ENCODE results near the gene FHOD3. TPM values are rescaled to one million over a fixed set of nuclear protein-coding genes. Genes with fewer than 3 reads are reported as not detected.

Gene FHOD3
- total RNA-seq, 1 donor from 2014 or later: 32.0 TPM

- no peak for DNase-seq
Measured at GRCh38 chr18:36558234-36558633, 260.7 kb downstream of the FHOD3 start.

DNA sequence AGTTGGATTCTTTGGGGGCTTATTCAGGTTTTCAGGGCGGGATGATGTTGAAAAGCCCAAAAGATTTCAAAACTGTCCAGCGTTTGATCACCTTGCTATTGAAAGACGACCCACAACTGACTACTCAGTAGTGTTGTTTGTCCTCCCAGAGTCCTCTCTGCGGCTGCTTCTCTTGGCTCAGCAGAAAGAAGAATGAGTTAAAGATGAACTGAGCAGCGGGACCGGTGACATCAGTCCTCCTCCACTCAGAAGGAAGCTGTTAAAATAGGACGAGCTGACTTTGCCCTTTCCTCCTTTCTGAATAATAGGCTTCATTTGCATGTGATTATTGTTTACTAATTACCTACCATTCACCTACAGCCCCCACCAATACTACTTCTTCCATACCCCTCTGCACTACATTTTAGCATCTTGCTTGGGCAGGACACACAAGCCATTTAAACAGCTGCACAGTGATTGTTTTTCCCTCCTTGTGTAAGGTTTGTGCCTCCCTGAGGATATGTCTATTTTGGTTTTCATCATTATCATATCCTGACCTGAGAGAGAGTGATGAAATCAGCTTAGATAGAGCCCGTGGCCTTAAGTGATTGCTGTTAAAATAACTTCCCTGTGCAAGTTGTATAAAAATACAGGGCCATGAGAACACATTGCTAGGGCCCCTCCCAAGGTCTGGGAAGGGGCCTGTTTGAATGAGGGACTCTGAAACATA lies 261.8 kb downstream of the FHOD3 start:
- DNase-seq: no peak

DNA sequence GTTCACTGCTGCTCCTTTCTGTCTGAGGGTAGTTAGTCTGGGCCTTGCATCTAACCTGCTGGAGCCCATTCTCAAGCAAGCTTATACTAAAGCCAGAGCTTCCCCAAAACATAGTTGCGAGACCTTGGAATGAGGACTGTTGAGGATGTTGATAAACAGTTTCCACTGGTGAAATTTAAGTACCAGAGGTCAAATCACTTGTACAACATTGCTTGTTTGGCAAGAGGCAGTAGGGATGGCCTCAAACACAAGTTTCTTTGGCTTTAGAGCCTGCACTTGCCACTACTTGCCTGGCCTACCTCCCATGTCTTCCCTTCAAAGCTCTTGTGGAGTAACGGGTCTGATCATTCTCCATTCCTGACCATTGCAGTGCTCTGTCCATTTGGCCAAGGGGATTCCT lies 262.7 kb downstream of the FHOD3 start:
- DNase-seq: no peak

DNA sequence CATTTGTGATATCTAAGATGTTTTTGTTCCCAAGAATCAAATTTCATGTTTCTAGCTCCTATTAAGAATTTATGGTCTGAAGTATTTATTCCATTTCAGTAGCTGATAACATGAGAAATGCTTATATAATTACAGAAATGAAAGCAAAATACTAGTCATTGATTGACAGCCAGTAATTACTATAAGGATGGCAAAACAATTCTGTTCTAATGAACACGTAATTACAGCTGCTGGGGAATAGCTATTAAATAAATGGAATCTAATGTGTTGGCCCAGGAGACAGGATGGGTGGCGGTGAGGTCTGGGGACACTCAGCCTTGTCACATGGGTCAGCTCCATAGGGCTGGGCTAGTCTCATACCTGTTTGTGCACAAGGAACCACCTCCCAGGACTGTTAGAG lies 263.5 kb downstream of the FHOD3 start:
- no peak for DNase-seq

- no peak for DNase-seq
Measured at GRCh38 chr18:36564841-36565240, 267.3 kb downstream of the FHOD3 start.

DNA sequence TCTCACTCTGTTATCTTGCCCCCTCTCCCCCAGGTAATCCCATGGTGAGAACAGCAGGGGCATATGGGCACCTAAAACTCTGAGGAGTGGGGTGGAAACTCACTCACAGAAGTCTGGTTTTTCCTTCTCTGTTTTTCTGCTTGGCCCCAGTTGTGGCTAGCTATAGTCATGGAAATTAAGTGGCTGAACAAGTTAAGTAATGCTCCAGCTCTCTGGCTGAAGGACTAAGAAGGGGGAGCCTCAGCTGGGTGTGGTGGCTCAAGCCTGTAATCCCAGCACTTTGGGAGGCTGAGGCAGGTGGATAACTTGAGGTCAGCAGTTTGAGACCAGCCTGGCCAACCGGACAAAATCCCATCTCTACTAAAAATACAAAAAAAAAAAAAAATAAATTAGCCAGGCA lies 270.3 kb downstream of the FHOD3 start:
- DNase-seq: no peak

- no peak for DNase-seq
Measured at GRCh38 chr18:36568487-36568886, 271.0 kb downstream of the FHOD3 start.

GRCh38 chr18:36572135-36572856 lies 274.8 kb downstream of the FHOD3 start:
- DNase-seq: peak; percentile 21

- DNase-seq: no peak
Measured at GRCh38 chr18:36576339-36576738, 278.8 kb downstream of the FHOD3 start.

DNA sequence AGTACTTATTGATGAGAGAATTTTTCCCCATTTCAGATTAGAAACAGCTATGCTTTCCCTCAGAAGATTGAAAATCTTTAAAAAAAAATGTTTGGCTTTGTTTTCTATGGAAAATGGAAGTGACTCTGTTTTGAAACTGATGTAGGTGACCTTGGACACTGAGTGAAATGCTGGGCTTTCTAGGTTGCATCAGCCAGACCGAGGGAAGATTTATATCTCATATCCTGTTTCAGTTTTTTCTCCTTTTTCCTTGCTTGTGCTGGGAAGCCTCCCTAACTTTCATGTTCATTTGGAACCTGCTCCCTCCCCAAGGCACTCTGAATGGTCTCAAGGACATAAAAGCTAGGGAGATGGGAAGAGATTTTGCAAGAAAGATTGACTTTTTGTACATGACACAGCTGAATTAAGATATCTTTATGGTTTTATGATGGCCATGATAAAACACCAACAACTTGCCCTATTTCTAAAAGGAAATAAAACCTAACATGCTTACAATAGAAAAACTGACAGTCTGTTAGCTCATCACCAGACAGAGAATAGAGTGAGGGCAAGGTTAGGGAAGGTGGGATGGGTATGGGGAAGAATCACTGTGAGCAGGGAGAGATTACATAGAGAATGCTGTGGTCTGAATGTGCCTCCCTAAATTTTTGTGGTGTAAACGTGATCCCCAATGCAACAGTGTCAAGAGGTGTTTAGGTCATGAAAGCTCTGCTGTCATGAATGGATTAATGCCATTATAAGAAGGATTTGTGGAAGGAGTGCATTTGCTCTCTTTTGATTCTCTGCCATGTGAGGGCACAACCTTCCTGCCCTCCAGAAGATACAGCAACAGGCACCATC lies 281.6 kb downstream of the FHOD3 start:
- no peak for DNase-seq

- no peak for DNase-seq
Measured at GRCh38 chr18:36580266-36580665, 282.8 kb downstream of the FHOD3 start.

DNA sequence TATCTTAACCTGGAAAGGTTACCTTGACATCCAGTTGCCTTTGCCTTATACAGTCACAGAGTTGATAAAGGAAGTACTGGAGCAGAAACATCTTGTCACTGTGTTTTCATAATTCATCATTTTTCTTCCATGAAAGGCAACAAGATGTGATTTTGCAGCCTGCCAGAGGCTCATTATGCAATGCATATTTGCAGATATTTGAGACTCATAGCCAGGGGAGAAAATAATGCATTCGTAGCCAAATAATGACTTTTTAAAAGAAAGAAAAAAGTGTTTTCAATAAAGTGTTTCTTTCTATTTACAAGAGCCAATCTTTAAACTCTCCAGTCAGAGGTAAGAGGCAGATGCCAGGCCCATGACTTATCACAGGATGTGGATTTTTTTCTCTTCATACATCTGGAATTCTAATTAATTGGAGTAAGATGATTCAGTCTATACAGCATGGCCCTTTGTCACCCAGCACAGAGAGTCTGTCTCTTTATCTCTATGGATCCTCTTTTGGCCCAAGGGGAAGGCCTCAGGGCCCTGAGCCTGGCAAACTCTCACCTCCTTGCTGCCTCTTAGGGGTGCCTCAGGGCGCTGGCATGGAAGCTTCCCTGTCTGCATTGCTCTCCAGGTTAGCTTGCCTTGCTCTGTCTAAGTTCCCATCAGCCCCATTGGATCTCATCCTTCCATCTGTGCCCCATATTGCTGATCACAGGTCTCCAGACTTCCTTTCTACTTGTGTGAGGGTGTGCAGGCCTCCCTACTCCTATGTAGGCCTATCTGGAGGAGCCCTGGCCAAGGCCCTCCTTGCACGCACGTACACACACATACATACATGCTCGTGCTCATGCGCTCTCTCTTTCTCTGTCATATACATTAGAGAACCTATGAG lies 283.6 kb downstream of the FHOD3 start:
- DNase-seq: peak; percentile 57

- DNase-seq: no peak
Measured at GRCh38 chr18:36582988-36583745, 285.7 kb downstream of the FHOD3 start.

DNA sequence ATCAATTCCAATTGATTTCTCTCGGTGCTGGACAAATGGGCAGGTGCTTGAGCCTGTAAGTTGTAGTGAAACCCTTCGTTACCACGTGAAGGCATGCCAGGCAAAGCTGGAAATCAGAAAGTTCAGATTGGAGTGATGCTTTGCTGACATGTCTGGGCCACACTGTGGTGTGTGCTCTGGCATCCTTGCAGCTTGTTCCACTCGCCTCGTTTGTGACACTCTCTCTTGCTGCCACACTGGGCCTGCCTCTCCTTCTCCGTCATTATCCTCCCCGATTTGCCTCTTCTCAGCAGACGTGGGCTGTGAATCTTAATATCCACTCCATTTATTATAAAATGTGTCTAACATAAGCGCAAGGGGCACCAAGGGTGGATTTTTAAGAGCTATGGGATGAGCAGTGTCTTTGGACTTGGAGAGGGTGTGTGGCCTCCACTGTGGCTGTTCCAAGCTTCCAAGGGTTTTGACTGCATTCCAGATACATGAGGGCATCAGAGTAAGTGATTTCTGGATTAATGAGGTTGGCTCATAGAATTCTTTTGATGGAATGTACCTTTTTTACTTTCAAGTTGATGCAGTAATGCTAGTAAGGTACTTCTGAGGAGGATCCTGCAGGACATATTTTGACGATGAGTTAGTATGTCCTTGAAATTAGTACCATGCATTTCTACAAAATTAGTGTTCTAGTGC lies 292.5 kb downstream of the FHOD3 start:
- DNase-seq: no peak

- DNase-seq: no peak
Measured at GRCh38 chr18:36590621-36591580, 293.4 kb downstream of the FHOD3 start.

DNA sequence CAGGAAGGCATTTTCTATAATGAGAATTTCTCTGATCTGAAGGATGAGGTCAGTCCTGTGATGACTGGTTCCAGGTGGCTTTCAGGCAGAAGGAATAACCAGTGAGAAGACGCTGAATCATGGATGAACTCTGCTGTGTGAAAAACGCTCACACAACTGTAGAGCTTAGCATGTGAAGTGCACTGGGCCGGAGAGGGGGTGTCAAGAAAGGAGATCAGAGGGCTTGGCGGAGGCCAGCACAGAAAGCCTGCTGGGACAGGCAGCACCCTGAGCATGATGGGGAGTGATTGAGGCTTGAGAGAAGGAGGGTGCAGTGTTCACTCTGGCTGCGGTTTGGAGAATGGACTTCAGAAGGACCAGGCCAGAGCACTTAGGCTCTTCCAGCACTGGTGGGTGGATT lies 294.8 kb downstream of the FHOD3 start:
- DNase-seq: no peak

DNA sequence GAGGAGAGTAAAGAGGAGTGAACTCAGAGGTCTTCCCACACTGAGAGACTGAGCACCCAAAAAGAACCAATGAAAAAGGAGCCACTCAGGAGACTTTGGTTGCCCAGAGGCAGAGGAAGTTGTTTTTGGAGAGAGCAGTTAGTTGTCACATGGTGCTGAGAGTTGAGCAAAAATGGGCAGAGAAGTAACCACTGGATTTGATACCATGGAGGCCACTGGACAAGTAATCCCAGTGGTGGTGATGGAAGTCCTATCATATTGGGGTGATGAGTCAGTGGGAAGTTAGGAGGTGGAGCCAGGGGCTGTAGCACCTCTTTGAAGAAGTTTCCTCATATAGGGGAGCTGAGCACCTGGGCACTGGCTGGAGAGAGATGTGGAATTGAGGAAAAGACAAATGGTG lies 295.5 kb downstream of the FHOD3 start:
- DNase-seq: no peak

DNA sequence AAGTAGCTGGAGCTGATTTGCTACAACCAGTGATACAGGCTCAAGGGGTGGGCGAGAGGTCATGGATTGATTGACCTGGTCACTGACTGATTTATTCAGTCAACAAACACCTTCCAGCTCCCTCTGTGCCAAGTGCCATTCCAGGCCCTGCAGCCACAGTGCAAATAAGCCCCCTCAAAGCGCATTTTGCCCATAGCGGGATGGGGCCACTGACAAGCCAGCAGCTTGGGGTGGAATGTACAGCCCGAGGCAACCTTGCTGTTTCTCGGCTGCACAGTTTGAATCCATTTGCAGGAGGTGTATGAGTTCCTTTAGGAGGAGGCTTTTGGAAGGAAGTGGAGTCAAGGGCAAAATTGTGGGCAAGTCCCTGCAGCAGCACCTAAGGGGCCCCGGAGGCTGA lies 296.1 kb downstream of the FHOD3 start:
- DNase-seq: no peak

GRCh38 chr18:36594621-36595020 lies 297.1 kb downstream of the FHOD3 start:
- no peak for DNase-seq
